ENCODE results near the gene METTL1. TPM values are rescaled to one million over a fixed set of nuclear protein-coding genes. Genes with fewer than 3 reads are reported as not detected.

Gene METTL1
- total and polyA plus RNA-seq, 2 donors (not counting 1 experiment from before 2014, with no cell fraction given): 9.1 to 9.2 TPM

GRCh38 chr12:57743769-57744168 lies 28.1 kb downstream of the METTL1 start:
- Histone ChIP-seq H3K36me3 (replicated peaks in 1 of 2; ENCODE audit: control extremely low read depth in 1 of 2, control insufficient read depth in 1 of 2, extremely low read depth in 1 of 2, insufficient read depth in 2 of 2, low read length in 1 of 2) (peaks cover 2 to 36% of the 10 kb centered on the region in 2 experiments), H3K4me2 (replicated peaks; ENCODE audit: low read depth, low read length, poor library complexity, severe bottlenecking) (peak overlapping the region; percentile 91), H3K27me3 (replicated peaks in 1 of 4; ENCODE audit: control extremely low read depth in 1 of 4, control insufficient read depth in 3 of 4, insufficient read depth in 4 of 4, low read length in 3 of 4) (no peaks in the 10 kb centered on the region), H3K4me1 (ENCODE audit: control insufficient read depth in 2 of 2, insufficient read depth in 2 of 2, low read length in 2 of 2) (peaks cover 43 to 63% of the 10 kb centered on the region in 2 donors), H3K79me2 (ENCODE audit: control insufficient read depth, insufficient read depth, low read length) (peaks cover 63% of the 10 kb centered on the region), H3K4me3 (ENCODE audit: control extremely low read depth in 1 of 5, extremely low read depth in 1 of 5, insufficient read depth in 1 of 5, low read depth in 2 of 5, low read length in 4 of 5) (peak overlapping the region in 2 of 5 experiments; percentile 71 to 89), H3K9ac (ENCODE audit: low read length) (no peak overlapping the region), H3K27ac (ENCODE audit: low read length in 2 of 2) (peak overlapping the region; percentile 80 to 94), H3K9me3 (ENCODE audit: control extremely low read depth in 1 of 3, control insufficient read depth in 2 of 3, insufficient read depth in 1 of 3, low read length in 2 of 3) (no peaks in the 10 kb centered on the region), H2AFZ (ENCODE audit: insufficient read depth, low read depth, low read length, poor library complexity, severe bottlenecking) (peak overlapping the region; percentile 74), H4K20me1 (ENCODE audit: control insufficient read depth, insufficient read depth, low read length, poor library complexity, severe bottlenecking) (peaks cover 22% of the 10 kb centered on the region)
- Mint-ChIP-seq H3K27ac (peak overlapping the region; percentile 91), H3K9me3 (ENCODE audit: insufficient read depth) (no peaks in the 10 kb centered on the region), H3K4me1 (peaks cover 55% of the 10 kb centered on the region), H3K27me3 (no peaks in the 10 kb centered on the region), H3K4me3 (peak overlapping the region; percentile 92)
- intact Hi-C loops (cut with micrococcal nuclease): loop anchor here (1.0 to 5.0 kb wide), 4 partner anchors 9 to 111 kb away; partner anchors contain the start of genes B4GALNT1, CDK4, OS9 and TSFM
- TF ChIP-seq CTCF (IDR thresholded peaks at IDR 0.05) (no peak), EZH2 (IDR thresholded peaks at IDR 0.05; ENCODE audit: borderline replicate concordance, insufficient read depth, low read depth, low read length, poor library complexity, severe bottlenecking) (no peak)
- ATAC-seq (ENCODE audit: low read depth) (no peak), DNase-seq (no peak)
- CTCF ChIA-PET: no interaction called here
- WGBS (ENCODE audit: insufficient coverage): no CpG with 5 or more reads among the region's 2 CpGs
- POLR2A ChIA-PET: interaction anchor here (0.6 to 1.0 kb wide), 3 partner anchors 46 to 264 kb away, joined by 3 to 4 read pairs (median 3); partner anchors contain the start of gene ARHGAP9
